Stimulated activated naive CD8-positive, alpha-beta T cell treated with anti-CD3 and anti-CD28 coated beads, Interleukin-15, Interleukin-2, amounts not matched to agents 100 U/mL and 50 U/mL, for 24 hours (primary cell): ENCODE data around the gene PHACTR3.
A peak's percentile ranks its signal among the peaks of the same experiment; 100 is the strongest.
"Not testable (repeated sequence)": the region's sequence is repeated elsewhere in the genome, so short reads cannot be mapped to it uniquely, and the experiment has no call there.

Experiments used
- ATAC-seq: fragments of 150-1000 bp; cut with Tn5 transposase; one replicate; pipeline ENCODE4 v1.10.0; 2021
- DNase-seq: peaks from one replicate; pipeline ENCODE4 v3.0.0; 2021

PHACTR3 gene

DNA sequence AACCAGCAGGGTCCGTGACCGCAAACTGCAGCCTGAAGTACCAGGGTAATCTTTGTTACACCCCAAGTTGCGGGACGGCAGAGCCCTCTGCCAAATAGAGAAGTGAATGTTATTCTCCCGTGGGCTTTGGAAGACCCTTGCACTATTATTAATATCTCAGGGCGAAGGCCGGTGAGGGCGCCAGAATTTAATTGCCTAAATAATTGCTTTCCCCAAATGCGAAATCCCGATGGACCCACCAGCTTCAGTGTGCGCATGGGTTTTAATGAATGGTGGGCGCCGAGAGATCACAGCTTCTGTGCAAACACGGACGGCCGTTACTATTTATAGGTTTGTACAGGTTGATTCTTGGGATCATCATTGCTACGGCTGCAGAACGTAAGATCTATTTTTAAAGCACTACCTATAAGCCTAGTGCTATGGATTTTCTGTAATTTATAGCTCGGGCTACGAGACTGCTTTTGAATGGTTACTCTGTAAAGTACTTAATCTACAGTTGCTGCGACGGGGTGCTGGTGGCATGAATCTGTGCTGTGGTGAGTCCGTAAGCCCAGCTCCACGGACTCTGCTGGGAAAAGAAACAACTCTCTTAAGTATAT, 15.2 kb upstream of the PHACTR3 start:
- DNase-seq (no peak), ATAC-seq (no peak)

DNA sequence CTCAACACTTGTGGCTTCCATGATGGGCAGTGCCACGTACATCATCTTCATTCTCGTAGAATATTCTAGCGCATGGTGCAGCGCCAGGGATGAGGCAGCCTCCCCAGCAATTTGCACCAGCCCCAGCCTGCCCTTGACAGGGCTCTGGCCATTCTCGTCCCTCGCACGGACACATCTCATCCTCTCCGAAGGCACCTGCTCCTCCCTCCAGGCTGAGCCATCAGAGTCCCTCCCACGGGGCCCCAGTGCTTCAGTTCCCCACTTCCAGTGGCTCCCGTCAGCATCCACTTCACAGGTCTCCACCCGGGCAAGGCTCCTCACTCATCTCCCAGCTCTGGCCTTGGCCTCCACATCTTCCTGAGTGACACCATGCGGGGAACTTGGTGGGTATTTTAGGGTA, 13.3 kb upstream of the PHACTR3 start:
- ATAC-seq (no peak), DNase-seq (no peak)

DNA sequence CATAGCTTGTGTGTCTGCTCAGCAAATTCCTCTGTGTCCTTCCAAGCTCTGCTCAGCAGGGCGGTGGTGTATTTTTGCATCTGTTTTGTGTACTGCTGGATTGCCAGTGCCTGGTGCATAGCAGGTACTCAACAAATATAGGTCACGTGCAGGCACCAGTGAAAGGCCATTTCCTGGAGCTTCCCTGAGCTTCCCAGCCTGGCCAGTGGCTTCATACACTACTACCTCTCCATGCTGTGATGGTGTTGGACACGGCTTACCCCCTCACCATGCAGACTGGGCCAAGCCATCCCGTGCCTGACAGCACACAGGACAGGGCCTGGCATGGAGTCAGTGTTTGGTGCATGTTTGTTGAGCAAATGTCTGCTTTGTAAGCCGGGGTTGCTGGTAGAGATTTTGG, 7.7 kb upstream of the PHACTR3 start:
- ATAC-seq (no peak), DNase-seq (no peak)

DNA sequence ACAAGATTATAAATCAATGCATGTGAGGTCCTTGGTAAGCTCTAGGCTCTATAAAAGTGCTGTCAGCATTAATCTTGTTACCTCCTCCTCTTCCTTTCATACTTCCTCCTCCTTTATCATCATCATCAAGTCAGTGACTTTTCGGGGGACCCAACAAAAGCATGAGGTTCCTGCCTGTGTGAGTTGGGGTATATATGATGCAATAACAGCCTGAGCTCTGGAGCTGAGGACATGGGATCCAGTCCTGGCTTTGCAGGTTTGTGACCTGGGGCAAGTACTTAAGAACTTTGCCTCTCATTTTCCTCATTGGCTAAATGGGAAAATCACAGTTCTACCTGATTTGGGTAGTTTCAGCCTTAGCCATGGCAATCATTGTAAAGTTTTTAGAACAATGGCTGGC, 7.1 kb upstream of the PHACTR3 start:
- DNase-seq (no peak), ATAC-seq (no peak)

DNA sequence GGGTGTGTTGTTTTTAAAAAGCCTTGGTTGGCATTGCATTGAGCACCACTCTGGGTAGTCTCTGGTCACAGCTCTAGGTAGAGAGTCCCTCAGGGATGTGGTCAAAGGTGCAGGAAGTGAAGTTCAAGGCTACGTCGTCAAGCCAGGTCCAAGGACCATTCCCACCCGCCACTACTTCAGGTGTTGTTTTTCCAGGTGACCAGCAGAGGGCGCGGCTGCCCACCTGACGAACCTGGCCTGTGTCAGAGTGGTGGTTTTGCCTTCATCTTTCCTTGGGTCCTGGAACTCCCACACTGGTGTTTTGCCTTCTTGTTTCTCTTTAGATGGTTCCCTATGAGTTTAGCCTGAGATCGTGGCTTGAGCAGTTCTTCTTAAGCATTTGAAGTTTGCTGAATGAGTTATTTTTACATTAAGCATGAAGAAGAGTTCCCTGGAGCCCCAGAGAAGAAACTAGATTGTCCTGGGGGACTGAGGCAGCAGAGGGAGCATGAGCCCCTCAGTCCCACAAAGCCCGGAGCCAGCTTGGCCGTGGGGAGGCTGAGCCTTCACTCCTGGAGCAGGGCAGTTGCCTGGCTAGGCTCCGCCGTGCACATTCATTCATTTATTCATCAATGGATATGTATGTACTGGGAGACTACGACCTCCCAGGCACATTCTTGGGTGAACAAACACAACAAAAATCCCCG, 5.6 kb upstream of the PHACTR3 start:
- ATAC-seq (no peak), DNase-seq (peak; percentile 47)

DNA sequence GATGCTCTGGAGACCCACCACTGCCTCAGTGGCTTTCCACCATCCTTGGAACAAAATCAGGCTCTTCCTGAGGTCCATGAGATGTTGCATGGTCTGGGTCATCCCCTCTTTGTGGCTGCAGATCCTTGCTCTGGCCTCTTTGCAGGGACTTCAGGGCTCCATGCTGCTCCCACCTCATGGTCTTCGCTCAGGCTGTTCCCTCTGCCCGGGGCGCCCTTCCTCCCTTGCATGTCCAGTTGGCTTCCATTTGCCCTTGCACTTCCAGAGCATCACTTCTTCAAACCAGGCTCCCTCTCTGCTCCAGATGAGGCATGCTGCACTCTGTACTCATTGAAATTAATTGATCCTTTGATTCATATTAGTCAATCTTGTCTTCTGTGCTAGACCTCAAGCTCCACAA, 4.4 kb upstream of the PHACTR3 start:
- no peak for ATAC-seq
- DNase-seq, result no peak

DNA sequence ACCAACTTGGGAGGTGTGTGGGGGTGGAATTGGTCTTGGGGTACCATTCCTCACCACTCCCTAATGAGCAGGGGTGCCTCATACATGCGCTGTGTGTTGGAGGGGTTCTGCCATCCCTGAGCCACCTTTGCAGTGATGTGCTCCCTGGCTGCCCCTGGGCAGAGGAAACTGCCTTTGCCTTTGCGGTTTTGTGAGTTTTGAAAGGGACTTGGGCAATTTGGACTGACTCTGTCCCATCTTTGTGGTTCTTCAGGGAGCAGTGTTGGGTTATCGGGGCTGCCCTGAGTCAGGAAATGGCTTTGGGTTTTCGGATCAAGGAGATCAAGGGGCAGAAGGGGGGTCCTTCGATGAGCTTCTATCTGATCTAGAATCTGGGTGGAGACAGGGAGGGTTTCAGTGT, 3.9 kb upstream of the PHACTR3 start:
- DNase-seq (no peak), ATAC-seq (no peak)

DNA sequence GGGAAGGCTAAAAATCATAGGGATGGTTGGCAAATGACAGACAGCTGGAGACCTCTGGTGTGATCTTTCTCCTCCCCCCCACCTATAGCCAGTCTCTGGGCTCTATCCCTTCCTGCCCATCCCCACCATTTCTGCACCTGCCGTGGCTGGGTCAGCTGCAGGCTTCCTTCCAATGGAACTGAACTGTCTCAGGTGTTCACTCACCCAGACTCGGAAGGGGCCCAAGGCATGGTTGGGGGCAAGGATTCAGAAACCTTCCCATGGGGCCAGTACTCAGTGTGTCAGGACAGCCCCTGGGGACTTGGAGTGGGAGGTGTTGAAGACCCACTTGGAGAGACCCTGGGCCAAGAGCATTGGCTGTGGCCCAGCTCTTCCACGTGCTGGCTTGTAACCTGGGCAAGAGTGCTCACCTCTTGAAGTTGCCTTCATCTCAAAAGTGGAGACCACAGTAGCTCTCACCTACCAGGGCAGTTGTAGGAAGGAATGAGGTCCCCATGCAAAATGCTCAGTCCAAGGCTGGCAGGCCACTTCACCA, 1.7 kb upstream of the PHACTR3 start:
- DNase-seq (no peak), ATAC-seq (no peak)

DNA sequence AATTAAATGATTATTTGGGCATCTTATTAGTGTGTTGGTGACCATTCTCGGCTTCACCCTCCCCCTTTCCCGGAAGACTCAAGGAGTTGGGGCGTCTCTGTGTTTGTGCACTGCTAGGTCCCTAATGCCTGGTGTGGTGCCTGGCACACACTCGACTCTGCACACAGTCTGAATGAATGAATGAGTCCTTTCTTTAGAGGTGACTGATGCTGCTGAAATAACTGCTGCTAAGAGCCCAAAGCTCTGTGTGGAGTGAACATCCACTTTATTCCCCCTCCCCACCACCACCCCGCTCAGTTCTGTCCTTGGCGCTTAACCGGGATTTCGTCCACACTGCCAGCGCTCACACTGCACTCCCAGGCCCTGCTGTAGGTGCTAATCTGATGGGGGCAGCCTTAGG, 1.2 kb upstream of the PHACTR3 start:
- ATAC-seq (no peak), DNase-seq (no peak)

DNA sequence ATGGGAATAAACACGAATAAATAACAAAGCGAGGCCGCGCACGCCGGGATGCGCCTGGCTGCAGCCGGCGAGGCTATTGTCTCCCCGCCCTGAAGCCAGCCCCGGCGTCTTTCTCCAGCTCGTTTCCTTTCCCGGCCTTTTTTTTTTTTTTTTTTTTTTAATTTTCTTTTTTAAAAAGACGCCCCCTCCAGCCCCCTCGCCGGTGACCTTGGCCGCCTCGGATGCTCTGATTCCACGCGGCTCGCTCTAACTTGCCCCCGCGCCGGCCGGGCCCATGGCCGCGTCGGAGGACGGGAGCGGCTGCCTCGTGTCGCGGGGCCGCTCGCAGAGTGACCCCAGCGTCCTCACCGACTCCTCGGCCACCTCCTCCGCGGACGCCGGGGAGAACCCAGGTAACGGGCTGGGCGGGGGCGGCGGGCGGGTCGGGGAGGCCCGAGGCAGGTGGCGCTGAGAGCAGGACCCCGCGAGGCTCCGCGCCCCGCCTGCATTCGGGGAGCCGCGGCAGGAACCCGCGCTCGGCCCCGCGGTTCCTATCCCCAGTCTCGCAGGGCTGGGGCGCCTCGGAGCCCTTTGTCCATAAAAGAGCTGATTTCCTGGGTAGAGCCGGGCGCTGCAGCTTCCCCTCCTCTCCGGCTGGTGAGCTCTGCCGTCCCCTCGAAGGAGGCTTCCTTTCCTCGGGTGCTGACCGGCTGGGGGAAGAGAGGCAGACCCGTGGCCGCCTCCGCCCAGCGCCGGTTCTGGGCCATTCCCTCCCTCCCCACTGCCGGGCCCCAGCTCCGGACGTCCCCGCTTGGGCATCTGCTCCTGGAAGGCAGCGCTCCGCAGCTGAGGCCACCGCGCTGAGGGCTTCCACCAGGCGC, 631 bp downstream of the PHACTR3 start:
- DNase-seq (no peak), ATAC-seq (no peak)

DNA sequence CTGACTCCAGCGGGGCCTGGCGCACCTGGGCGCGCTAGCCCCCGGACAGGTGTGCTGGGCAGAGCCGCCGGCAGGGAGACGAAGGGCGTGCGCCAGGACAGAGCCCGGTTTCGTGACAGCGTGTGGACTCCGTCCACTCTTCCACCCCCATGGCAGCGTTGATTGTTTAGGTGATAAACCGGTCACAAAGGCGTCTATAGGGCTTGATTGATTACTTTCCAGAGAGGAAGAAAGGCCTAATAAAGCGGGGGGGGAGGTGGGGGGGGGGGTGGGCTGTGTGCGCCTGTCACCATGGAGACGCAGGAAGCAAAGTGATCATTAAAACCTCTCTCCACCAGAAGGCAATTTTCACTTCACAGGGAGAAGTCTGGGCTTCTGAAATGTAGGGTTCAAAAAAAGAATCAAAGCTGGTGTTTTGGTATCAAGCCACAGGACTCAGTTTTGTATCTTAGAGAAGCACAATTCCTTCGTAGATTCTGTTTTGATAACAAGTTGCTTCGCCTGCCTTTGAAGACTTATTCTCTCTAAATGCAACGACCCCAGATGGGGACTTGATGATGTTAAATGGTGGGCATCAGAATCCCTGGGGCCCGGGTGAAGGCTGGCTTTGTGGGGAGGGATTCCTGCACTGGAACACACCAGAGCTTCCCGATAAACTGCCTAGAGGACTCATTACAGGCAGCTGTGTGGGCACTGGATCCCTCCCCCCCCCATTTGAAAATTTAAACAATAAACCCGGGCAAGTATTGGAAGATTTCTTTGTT, 1.4 kb downstream of the PHACTR3 start:
- DNase-seq (no peak), ATAC-seq (no peak)

DNA sequence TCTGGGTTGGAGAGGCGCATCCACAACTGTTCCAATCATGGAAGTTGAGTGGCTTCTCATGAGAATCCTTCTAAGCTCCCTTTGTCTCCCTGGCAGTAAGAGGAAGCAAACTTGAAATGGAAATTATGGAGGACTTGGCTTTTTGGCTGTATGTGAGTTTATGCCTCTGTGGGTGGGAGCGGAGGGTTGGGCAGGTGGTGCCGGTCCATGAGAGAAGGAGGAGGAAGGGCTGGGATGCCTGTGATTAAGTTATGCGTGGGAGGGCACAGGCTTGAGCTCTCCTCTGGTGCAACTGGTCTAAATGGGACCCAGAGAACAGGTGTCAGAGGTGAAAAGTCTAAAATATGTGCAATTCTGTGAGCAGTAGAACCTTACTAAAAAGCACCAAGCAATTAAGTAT, 2.2 kb downstream of the PHACTR3 start:
- ATAC-seq (no peak), DNase-seq (no peak)

DNA sequence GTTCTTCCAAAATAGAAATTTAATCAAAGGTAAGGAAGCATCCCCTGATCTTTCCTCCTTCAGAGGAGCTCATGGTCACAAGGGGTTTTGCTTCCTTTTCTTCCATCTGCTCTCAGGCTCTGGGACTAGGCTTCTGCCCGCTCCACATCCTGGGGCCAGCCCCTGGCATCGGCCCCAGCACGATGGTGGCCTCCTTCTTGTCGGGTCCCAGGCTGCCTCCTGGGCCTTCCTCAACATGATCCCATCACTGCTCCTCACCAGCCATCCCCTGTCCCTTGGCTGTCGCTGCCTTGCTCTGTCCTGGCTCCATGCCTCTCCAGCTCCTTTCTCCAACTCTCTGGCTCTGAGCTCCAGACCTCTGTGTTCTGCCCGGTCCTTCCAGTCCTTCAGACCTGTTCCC, 4.1 kb downstream of the PHACTR3 start:
- DNase-seq, result no peak
- no peak for ATAC-seq

DNA sequence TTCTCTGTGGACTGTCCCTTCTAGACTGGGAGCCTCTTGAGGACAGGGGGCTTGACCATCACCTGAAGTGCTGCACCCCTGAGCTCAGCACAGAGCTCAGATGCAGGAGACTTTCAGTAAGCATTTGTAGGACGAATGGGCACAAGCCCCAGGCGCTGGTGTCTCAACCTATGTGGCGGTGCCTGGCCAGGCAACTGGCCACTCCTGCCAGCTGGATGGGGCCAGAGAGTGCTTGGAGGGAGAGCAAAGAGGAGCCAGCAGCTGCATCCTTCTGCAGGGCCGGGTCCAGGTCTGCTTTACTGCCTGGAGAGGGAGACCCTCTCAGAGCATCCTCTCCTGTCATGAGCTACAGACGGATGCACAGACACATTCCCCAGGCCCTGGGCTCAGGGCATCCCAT, 4.5 kb downstream of the PHACTR3 start:
- ATAC-seq (no peak), DNase-seq (no peak)

DNA sequence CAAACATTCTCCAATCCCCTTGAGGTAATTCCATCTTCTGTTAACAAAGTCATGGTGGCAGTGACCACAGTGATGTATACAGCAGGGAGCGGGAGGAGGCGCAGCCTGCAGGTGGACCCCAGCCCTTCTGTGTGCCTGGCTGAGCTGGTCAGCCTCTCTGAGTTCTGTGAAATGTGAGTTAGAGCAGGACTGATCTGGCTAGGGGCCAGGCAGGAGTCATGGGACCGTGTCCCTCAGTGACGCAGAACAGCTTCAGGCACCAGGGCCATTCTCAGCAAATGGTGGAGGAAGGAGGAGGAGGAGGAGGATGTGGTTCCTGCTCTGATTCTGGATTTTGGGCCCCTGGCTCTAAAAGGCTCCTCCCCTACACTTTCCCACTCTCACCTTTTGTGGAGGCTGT, 6.9 kb downstream of the PHACTR3 start:
- DNase-seq (no peak), ATAC-seq (no peak)

DNA sequence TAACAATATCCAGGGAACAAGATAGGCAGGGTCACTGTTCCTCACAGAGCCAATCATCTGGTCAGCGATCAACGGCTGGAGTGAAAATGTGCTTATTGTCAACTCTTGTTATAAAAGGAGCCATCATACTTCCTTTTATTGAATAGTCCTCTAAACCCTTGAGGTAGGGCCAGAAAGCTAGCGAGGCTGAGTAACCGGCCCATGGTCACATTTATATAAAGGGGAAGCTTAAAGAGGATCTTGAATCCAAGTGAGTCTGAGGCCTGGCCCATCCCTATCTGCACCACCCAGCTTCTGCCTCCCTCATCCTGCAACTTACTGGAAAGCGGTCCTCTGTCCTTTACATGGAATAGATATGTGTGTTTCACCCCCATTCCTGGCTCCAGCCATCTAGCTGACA, 9.5 kb downstream of the PHACTR3 start:
- DNase-seq (no peak), ATAC-seq (no peak)

DNA sequence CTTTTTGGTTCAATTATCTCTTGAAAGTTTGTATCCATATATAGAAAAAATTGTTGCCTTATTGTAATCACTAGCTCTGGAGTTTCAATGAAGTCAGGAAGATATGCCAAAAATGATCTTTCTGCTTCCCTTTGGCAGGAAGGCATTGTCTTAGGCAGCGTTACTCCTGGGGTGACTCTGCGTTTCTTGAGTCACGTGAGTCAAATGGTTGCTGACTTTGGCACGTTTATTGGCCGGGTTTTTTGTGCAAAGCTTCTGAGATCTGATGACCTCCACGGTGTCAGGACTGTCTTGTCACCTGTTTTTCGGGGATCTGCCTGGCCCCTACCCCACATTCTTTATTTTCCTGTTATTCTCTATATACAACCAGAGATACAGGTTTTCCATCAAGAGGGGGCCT, 10.4 kb downstream of the PHACTR3 start:
- DNase-seq (no peak), ATAC-seq (no peak)

DNA sequence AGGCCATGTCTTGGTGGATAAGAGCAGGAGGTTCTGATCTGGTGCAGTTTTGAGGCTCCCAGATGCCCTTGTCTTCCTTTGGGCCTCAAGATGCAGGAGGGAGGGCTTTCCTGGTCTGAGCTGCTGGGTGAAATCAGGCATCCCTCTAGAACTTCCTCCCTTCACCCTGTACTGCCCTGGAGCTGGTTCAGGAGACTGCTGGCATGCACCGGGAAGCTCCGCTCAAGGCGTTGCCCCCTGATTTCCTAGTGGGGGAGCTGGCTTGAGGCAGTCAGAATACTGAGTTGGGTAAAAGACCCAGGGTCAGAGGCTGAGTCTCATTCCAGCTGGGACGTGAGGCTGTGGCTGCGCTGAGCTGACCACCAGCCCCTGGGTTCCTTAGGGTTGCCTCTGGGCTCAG, 12.0 kb downstream of the PHACTR3 start:
- no peak for ATAC-seq
- no peak for DNase-seq

DNA sequence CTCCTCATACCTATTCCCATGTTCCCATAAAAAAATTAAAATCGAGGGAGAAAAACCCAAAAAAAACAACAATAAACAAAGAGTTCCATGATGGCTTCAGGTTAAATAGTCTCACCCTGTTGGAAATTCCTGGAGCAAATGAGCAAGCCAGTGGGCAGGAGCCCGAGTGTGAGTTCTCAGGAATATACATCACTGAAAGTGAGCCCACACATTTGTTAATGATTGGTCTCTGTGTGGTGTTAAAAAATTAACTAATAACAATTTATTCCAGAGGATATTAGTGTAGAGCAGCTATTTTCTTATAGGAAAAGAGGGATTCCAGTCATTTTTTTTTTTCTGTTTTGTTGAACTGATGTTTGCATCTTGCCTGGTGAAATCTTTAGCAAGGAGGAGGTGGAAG, 12.9 kb downstream of the PHACTR3 start:
- no peak for ATAC-seq
- DNase-seq, result no peak

DNA sequence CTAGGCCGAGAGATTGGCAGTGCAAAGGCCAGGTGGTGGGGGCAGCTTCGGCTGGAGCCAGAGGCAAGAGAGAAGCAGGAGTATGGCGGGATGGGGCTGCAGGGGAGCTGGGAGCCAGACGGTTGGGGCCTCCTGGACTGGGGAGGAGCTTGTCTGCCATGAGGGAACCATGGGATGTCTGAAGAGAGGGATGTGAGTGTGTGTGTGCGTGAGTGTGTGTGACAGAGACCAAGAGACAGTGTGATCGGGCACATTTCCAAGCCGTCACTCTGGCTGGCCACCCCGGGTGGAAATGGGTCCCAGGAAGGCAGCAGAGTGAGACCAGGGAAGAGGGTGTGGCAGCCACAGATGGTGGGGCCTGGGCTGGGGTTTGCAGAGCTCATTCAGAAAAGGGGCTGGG, 13.8 kb downstream of the PHACTR3 start:
- DNase-seq (no peak), ATAC-seq (no peak)

DNA sequence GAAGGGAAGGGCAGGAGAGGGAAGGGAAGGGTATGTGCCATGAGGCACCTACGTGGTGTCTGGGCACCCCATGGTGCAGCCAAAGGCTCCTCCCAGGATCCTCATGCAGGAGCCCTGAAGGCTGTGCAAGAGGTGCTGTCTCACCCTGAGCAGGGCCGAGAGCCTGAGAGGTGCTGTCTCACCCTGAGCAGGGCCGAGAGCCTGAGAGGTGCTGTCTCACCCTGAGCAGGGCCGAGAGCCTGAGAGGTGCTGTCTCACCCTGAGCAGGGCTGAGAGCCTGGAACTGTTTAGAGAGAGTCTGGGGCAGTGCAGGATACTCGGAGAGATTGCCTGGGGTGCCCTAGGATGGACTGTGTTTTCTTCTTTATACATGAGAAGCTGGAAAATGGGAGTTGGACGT, 14.2 kb downstream of the PHACTR3 start:
- not testable (repeated sequence) for ATAC-seq, DNase-seq

DNA sequence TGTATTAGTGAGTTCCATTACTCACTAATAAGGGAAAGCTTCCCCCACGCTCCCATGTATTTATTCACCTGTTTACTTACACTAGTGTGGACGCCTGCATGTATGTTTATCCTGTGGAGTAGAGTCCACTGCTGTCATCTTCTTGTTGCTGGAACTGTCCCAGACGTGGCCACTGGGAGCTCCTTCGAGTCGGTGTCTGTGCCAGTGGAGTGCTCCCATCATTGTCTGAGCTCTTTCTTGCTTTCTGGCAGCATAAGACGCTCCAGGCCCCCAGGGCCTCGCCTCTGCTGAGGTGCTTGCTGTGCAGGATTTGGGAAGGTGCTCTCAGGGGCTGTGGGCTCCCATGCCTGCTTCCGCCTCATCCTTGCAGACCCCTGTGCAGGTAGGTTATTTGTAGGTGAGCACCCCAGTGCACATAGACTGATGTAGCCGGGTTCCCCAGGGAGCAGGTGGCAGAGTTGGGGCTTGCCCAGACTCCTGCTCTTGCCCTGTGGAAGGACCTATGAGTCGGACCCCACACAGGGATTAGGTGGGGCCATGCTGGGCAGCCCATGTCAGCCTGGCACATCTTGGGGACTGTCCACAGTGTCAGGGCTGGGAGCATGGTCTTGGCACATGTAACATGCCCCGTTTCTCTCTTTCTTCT, 16.6 kb downstream of the PHACTR3 start:
- ATAC-seq (no peak), DNase-seq (no peak)
